ENCODE data around the gene SGMS1. TPM values are rescaled to one million over a fixed set of nuclear protein-coding genes. Genes with fewer than 3 reads are reported as not detected.

Gene SGMS1
- polyA plus RNA-seq, 1 of the 3 experiments (the other 2 are of a cell fraction): 6.3 TPM

GRCh38 chr10:50603151-50603850, 20.5 kb downstream of the SGMS1 start:
- TF ChIP-seq ELF1 (IDR thresholded peaks at IDR 0.05): no peak
- TF ChIP-seq CHD2 (IDR thresholded peaks at IDR 0.05; ENCODE audit: low read length, partially characterized antibody): no peak
- TF ChIP-seq USF1 (IDR thresholded peaks at IDR 0.05; ENCODE audit: borderline replicate concordance, low read depth): no peak
- no peak for TF ChIP-seq TCF12 (IDR thresholded peaks at IDR 0.05)
- TF ChIP-seq FOXJ3 (CRISPR knock-in tag; IDR thresholded peaks at IDR 0.05): no peak
- TF ChIP-seq USF2 (IDR thresholded peaks at IDR 0.05; ENCODE audit: borderline replicate concordance, low read depth, low read length): no peak
- TF ChIP-seq SMC3 (IDR thresholded peaks at IDR 0.05; ENCODE audit: low read depth, low read length): no peak
- no peak for TF ChIP-seq TEAD4 (IDR thresholded peaks at IDR 0.05; ENCODE audit: borderline replicate concordance, insufficient read depth)
- no peak for TF ChIP-seq MEF2A (IDR thresholded peaks at IDR 0.05; ENCODE audit: borderline replicate concordance, low read depth)
- no peak for TF ChIP-seq MAX (IDR thresholded peaks at IDR 0.05; ENCODE audit: low read depth)
- TF ChIP-seq FOSL2 (IDR thresholded peaks at IDR 0.05; ENCODE audit: borderline replicate concordance, low read depth): no peak
- Histone ChIP-seq H3K27me3 (ENCODE audit: insufficient read depth) (no peaks in the 10 kb centered on the region), H3K79me2 (ENCODE audit: insufficient read depth) (peaks cover 19% of the 10 kb centered on the region; the same call in 1 of the 2 replicates), H4K20me1 (ENCODE audit: insufficient read depth) (no peaks in the 10 kb centered on the region; the same call in 1 of the 2 replicates), H3K9ac (peak overlapping the region; percentile 35; the same call in 1 of the 2 replicates), H3K4me3 (ENCODE audit: low read depth in 2 of 2, low read length in 1 of 2) (peak overlapping the region in 1 of 2 experiments; percentile 34; a peak in 2 of 4 replicates), H3F3A (replicated peaks; ENCODE audit: insufficient read depth) (peaks cover 54% of the 10 kb centered on the region), H3K9me3 (no peaks in the 10 kb centered on the region), H3K9me2 (no peaks in the 10 kb centered on the region), H3K36me3 (replicated peaks in 1 of 2; ENCODE audit: control insufficient read depth in 1 of 2, insufficient read depth in 2 of 2, low read length in 1 of 2) (no peaks in the 10 kb centered on the region), H2AFZ (ENCODE audit: low read depth) (no peak overlapping the region), H3K27ac (ENCODE audit: low read depth in 2 of 2, low read length in 1 of 2) (peak overlapping the region; percentile 83 to 92), H3K4me2 (peak overlapping the region; percentile 80), H3K4me1 (ENCODE audit: control insufficient read depth in 1 of 2, insufficient read depth in 2 of 2, low read depth in 1 of 2, low read length in 1 of 2) (peaks cover 25% of the 10 kb centered on the region in 2 experiments)
- WGBS (ENCODE audit: low lambda C conversion rate): 93% methylated on average over 6 of the region's 6 CpGs
- CTCF ChIA-PET: interaction anchor here (0.9 to 1.3 kb wide), 2 partner anchors 11 to 48 kb away, joined by 3 to 4 read pairs; no protein-coding TSS in a partner anchor
- POLR2A ChIA-PET: no interaction called here
- no peak for DNase-seq

- peaks cover 20 to 25% of the 10 kb centered on the region in 2 experiments for H3K4me1 ChIP-seq (ENCODE audit: control insufficient read depth in 1 of 2, insufficient read depth in 2 of 2, low read depth in 1 of 2, low read length in 1 of 2)
- POLR2A ChIA-PET: no interaction called here
- TF ChIP-seq REST (IDR thresholded peaks at IDR 0.05; ENCODE audit: low read depth, low read length) (no peak), JUND (IDR thresholded peaks at IDR 0.05) (no peak), MAX (IDR thresholded peaks at IDR 0.05; ENCODE audit: low read depth) (no peak), FOXJ3 (CRISPR knock-in tag; IDR thresholded peaks at IDR 0.05) (no peak), NRF1 (IDR thresholded peaks at IDR 0.05; ENCODE audit: low read depth, low read length) (no peak), TAF1 (IDR thresholded peaks at IDR 0.05; ENCODE audit: borderline replicate concordance, low read depth, low read length) (no peak), GATA2 (CRISPR knock-in tag; IDR thresholded peaks at IDR 0.05) (no peak), CTCF (IDR thresholded peaks at IDR 0.05) (no peak), CHD2 (IDR thresholded peaks at IDR 0.05; ENCODE audit: low read length, partially characterized antibody) (no peak), EZH2phosphoT487 (IDR thresholded peaks at IDR 0.05; ENCODE audit: borderline replicate concordance, low read depth) (no peak), POLR2AphosphoS5 (IDR thresholded peaks at IDR 0.05; ENCODE audit: low read depth, low read length) (no peak), FOSL2 (IDR thresholded peaks at IDR 0.05; ENCODE audit: borderline replicate concordance, low read depth) (no peak)
Observed at GRCh38 chr10:50601974-50602373, 21.8 kb downstream of the SGMS1 start.

More at GRCh38 chr10:50601974-50602373, 21.8 kb downstream of the SGMS1 start:
- no peak for DNase-seq
- no peak overlapping the region for H3K9ac ChIP-seq
- CTCF ChIA-PET: interaction anchor here (0.8 to 0.9 kb wide), 2 partner anchors 12 kb away, joined by 3 read pairs; no protein-coding TSS in a partner anchor
- no peaks in the 10 kb centered on the region for H3K9me2 ChIP-seq
- no peaks in the 10 kb centered on the region; the same call in 1 of the 2 replicates for H4K20me1 ChIP-seq (ENCODE audit: insufficient read depth)
- H3K27ac ChIP-seq (ENCODE audit: low read depth in 2 of 2, low read length in 1 of 2): no peak overlapping the region
- no peak overlapping the region for H3K4me3 ChIP-seq (ENCODE audit: low read depth in 2 of 2, low read length in 1 of 2)
- no peak overlapping the region for H3K4me2 ChIP-seq
- H3K9me3 ChIP-seq: no peaks in the 10 kb centered on the region
- H3K27me3 ChIP-seq (ENCODE audit: insufficient read depth): no peaks in the 10 kb centered on the region
- H3K79me2 ChIP-seq (ENCODE audit: insufficient read depth): peaks cover 19% of the 10 kb centered on the region; the same call in 1 of the 2 replicates
- no peaks in the 10 kb centered on the region for H3K36me3 ChIP-seq (replicated peaks in 1 of 2; ENCODE audit: control insufficient read depth in 1 of 2, insufficient read depth in 2 of 2, low read length in 1 of 2)
- 100% methylated on average over 1 of the region's 1 CpG for WGBS (ENCODE audit: low lambda C conversion rate)
- H3F3A ChIP-seq (replicated peaks; ENCODE audit: insufficient read depth): peaks cover 51% of the 10 kb centered on the region
- H2AFZ ChIP-seq (ENCODE audit: low read depth): no peak overlapping the region
